Activated T-cell treated with anti-CD3 and anti-CD28 coated beads, Interleukin-2, amount 50 U/mL, for 4 hours (primary cell): ENCODE measurements around the gene DAPK3. TPM values are rescaled to one million over a fixed set of nuclear protein-coding genes. Genes with fewer than 3 reads are reported as not detected.

Source experiments
- total RNA-seq, 3 donors: library from RNA; stranded (reverse); gene quantifications; one replicate each; pipeline ENCODE4 v1.2.1, GENCODE V29; 2021

The DAPK3 gene
- total RNA-seq, 3 donors from 2014 or later, result 41.6 to 44.3 (median 42.6) TPM

Other genes with a start within 250 kb of the DAPK3 start
- 10 to 100 TPM; 44.6 to 48.5 (median 45.4) TPM for gene APBA3, start 209.4 kb downstream of the DAPK3 start, total RNA-seq
- gene MRPL54, start 208.4 kb downstream of the DAPK3 start, total RNA-seq, result 100 to 1,000 TPM in 2 of 3 donors, 10 to 100 TPM in 1; 95.8 to 132 (median 125) TPM
- gene RAX2, start 198.9 kb downstream of the DAPK3 start, total RNA-seq, result not detected
- gene MATK, start 184.7 kb downstream of the DAPK3 start, total RNA-seq, result 10 to 100 TPM; 43.1 to 87.6 (median 82.9) TPM
- 1 to 10 TPM in 1 of 3 donors, under 1 TPM in 2; 0.53 to 1.1 (median 0.90) TPM for gene ZFR2, start 102.1 kb downstream of the DAPK3 start, total RNA-seq
- gene ATCAY, start 90.4 kb downstream of the DAPK3 start, total RNA-seq, result not detected
- not detected for gene NMRK2, start 38.0 kb downstream of the DAPK3 start, total RNA-seq
- gene EEF2, start 14.4 kb upstream of the DAPK3 start, total RNA-seq, result 1,000 to 10,000 TPM; 3,493 to 4,080 (median 3,609) TPM
- gene PIAS4, start 36.6 kb upstream of the DAPK3 start, total RNA-seq, result 10 to 100 TPM; 33.9 to 37.0 (median 35.3) TPM
- gene ZBTB7A, start 95.8 kb upstream of the DAPK3 start, total RNA-seq, result 10 to 100 TPM; 46.6 to 49.6 (median 47.4) TPM
- gene MAP2K2, start 153.0 kb upstream of the DAPK3 start, total RNA-seq, result 100 to 1,000 TPM; 136 to 143 (median 139) TPM
- gene CREB3L3, start 182.5 kb upstream of the DAPK3 start, total RNA-seq, result under 1 TPM in 1 of 3 donors, not detected in 2; 0.08 TPM
- 10 to 100 TPM; 42.9 to 48.2 (median 43.9) TPM for gene SIRT6, start 211.5 kb upstream of the DAPK3 start, total RNA-seq
- gene ANKRD24, start 211.6 kb upstream of the DAPK3 start, total RNA-seq, result under 1 TPM; 0.25 to 0.71 (median 0.26) TPM